IPS DF 4.7 (cell line): ENCODE data around the gene MCM5.
"Not testable (repeated sequence)": the region's sequence is repeated elsewhere in the genome, so short reads cannot be mapped to it uniquely, and the experiment has no call there.

ENCODE experiments used
- DNase-seq: peaks from one replicate; pipeline ENCODE4 v3.0.0-alpha.2; 2013; ENCODE audit warnings: low spot score; ENCODE audit errors: extremely low read depth

Gene MCM5

DNA sequence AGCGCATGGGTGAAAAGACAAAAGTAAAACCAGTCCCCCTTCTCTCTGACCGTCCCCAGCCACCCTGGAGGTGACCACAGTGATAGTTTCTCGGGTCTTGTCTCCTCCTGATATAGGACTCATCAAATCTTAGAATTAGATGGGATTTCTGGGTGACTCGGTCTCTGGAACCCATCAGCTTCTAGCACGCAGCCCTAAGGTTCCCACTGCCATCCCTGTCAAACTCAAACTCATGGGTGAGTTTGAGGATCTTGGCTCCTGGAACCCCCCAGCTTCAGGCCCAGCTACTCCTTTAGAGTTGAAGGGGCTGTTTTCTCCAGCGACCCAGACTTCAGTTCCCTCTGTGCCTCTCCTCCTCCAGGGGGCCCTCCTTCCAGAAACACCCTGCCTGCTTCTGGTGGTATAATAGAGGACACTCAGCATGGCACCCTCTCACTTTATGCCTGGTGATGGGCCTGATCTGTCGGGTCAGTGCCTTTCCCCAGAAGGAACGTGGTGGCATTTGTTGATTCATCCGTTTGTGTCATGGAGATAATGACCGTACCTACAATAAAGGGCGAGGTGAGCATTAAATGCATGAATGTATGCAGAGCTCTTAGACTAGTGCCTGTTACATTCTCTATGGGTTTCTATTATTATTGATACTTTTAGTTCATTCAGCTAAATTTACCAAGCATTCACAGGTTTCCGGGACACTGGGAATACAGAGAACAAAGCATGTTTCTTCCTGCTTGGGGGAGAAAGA, 31.7 kb downstream of the MCM5 start:
- DNase-seq: no peak

GRCh38 chr22:35432228-35432905, 32.4 kb downstream of the MCM5 start:
- no peak for DNase-seq

DNA sequence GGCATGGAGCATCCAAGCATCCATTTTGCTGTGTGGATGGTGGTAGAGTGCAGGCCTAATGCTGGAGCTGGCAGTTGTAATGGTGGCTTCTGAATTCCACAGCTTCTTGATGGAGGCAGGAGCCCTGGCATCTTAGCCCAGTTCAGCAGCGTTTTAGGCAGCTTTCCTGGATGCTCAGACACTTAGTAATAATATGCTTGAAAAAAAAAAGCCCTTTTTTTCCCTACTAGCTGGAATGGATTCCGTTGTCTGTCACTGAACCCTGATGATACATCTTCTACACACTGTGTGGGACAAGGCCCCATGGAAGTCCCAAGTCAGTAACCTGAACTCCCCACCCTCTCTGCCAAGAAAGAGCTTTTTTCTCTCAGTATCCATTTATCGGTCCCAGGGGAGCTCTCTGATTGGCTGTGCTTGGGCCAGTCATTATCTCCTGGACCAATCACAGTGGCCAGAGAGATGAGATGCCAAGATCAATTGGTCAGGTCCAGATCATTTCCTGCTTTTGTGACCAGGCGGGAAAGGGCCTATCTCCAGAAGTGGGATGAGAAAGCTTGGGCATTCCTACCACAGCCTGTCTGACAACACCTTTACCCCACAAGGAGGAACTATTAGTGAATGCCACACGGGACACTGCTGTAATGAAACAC, 34.2 kb downstream of the MCM5 start:
- no peak for DNase-seq

DNA sequence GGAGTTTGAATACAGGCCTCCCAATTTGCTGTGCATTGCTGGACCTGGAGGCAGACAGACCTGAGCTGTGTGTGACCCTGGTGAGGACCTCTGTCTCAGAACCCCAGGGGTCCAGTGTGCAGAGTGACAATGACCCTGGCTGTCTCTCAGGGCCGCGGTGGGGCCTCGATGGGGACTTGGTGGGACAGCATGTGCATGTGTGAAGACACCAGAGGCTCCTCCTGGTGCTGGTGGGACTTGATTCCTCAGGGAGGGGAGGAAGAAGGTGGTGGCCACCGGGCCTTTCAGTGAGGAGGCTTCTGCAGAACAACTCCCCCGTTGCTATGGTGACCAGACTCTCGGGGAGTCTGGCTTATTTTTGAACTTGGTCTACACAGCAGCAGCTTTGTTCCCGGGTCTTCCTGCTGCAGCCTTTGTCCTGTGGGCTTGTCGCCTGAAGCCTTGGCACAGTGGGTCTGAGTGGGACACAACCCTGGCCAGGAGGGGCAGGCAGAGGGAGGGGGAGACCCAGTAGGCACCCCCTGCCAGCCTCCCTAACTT, 35.3 kb downstream of the MCM5 start:
- no peak for DNase-seq

DNA sequence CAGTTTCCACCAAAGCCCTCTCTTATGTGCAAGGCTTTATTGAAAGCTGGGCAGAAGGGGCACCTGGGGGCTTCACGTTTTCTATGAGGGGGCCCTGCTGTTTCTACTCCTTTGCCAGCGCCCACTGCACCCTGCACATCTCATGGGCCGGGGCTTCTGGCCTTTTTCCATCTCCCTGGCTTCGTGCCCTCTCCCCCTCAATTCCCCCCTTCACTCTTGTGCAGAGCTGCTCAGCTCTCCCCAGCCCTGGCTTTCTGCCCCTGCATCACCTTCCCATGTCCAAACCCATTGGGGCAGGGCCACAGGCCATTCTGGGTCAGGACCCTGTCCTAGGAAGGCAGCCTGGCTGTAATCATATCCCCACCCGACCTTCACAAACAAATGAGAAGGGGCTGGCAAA, 36.5 kb downstream of the MCM5 start:
- no peak for DNase-seq

DNA sequence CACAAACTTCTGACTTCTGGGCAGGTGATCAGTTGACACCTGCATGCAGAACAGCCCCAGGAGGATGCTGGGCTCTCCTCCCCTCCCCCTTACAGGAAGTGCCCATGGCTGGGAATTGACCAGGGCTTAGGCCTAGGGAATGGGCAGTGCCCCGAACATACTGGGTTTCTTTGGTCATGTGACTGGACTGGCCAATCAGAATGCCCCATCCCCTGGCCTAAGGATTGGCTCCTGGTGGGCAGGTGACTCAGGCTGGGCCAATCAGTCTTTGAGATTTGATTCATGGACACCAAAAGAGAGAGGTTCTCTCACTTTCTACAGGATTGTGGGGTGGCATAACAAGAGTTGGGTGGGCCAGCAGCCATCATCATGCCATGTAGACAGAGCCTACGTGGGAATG, 37.1 kb downstream of the MCM5 start:
- peak; percentile 41 for DNase-seq

- DNase-seq: not testable (repeated sequence)
Measured at GRCh38 chr22:35438673-35439364, 38.9 kb downstream of the MCM5 start.

- no peak for DNase-seq
Measured at GRCh38 chr22:35439365-35439717, 39.4 kb downstream of the MCM5 start.

DNA sequence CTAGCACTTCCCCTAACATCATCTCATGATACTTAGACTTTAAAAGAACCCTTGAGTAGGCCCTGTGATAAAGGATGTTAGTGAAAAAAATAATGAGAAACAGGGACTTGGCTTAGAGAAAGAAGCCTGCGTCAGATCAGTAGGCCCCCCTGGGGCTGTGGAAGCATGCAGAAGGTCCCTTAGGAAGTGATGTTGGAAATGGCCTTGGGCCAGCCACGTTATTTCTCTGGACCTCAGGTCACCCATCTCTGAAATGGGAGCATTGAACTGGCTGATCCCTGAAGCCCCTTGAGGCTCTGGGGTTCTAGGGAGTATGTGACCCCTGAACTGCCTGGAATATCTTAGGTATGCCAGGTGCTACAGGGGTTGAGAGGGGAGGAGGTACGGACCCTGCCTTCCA, 40.2 kb downstream of the MCM5 start:
- no peak for DNase-seq

GRCh38 chr22:35441489-35442100, 41.7 kb downstream of the MCM5 start:
- DNase-seq: no peak

GRCh38 chr22:35442471-35442870, 42.5 kb downstream of the MCM5 start:
- DNase-seq: no peak

DNA sequence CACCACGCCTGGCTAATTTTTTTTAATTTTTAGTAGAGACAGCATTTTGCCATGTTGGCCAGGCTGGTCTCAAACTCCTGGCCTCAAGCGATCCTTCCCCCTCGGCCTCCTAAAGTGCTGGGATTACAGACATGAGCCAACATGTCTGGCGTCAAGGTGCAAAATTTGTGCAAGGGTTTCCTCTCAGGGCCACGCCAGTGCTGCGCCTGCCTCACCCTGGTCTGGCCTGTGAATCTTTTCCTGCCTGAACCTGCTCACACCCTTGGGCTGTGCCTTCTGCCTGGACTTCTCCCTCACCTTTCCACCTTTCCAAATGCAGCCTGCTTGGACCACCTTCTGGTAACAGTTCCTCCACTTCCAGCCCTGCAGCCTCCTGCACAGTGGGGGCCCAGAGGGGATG, 43.4 kb downstream of the MCM5 start:
- no peak for DNase-seq

GRCh38 chr22:35443790-35444684, 44.1 kb downstream of the MCM5 start:
- DNase-seq: no peak

GRCh38 chr22:35444685-35445399, 44.9 kb downstream of the MCM5 start:
- no peak for DNase-seq

- no peak for DNase-seq
Measured at GRCh38 chr22:35445933-35446332, 46.0 kb downstream of the MCM5 start.

DNA sequence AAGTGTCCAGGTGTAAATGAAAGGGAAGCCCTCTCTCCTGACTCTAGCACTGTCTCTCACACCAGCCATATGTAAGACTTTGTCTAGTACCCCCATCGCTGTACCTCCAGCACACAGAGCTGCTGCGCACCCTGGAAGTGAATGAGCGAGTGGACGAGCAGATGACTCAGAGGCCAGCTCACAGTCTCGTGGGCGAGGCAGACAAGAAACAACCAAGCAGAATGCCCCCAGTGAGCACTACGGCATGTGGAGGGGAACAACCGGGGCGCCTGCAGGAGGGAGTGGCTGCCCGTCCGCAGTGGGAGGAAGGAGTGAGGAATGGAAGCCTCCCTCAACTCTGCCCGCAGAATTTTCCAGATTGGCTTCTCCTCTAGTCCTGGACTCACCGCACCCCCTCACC, 46.4 kb downstream of the MCM5 start:
- no peak for DNase-seq

DNA sequence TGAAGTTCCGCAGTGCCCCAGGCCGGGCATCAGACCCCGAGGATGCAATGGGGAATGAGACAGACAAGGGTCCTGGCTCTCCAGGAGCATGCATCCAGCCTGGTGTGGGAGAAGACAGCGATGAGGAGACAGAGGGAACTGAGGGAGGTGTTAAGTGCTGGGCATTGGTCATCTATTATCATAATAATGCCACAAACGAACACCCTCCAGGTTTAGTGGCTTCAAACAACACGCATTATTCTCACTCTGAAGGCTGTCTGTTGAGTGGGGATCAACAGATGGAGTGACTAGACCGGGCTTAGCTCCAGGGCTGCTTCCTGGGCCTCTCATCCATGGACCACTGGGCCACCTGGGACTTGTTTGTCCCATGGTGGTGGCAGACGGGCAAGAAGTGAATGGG, 48.6 kb downstream of the MCM5 start:
- DNase-seq: no peak

DNA sequence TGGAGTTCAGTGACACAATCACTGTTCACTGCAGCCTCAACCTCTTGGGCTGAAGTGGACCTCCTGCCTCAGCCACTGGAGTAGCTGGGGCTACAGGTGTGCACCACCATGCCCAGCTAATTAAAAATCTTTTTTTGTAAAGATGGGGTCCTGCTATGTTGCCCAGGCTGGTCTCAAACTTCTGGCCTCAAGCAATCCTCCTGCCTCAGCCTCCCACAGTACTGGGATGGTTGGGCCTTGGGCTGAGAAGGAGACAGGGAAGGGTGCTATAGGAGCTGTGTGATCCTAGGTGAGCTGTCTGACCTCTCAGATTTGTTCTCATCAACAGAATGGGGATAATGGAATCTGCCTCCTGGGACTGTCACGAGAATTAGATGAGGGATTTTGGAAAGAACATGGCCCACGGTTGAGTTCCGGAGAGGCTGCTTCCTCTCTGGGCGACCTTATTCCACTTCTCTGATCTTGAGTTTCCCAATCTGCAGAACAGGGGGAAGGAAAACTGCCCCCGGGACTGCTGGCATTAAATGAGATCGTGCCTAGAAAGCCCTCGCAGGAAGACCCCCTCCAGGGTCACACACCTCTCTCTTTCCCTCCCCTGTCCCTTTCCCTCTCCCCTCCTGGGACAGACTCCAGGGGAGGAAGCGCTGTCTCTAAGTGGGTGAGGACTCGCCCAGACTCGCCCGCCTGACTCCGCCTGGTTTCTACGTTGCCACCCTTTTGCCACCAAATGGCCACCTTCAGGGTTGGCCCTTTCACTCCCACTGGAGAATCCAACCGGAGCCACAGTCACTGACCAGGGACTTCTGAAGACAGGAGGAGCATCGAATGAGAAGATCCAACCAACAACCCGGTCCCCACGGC, 50.1 kb downstream of the MCM5 start:
- DNase-seq: no peak
